ENCODE results near the gene QSER1.
"Not testable (repeated sequence)": the region's sequence is repeated elsewhere in the genome, so short reads cannot be mapped to it uniquely, and the experiment has no call there.

GRCh38 chr11:33029218-33029617 lies 136.6 kb downstream of the QSER1 start:
- not testable (repeated sequence) for TF ChIP-seq TAF1 (conservative IDR thresholded peaks at IDR 0.05); EGR1 (IDR thresholded peaks at IDR 0.05; ENCODE audit: low read depth in 2 of 2)
- TF ChIP-seq, protein P1, sequence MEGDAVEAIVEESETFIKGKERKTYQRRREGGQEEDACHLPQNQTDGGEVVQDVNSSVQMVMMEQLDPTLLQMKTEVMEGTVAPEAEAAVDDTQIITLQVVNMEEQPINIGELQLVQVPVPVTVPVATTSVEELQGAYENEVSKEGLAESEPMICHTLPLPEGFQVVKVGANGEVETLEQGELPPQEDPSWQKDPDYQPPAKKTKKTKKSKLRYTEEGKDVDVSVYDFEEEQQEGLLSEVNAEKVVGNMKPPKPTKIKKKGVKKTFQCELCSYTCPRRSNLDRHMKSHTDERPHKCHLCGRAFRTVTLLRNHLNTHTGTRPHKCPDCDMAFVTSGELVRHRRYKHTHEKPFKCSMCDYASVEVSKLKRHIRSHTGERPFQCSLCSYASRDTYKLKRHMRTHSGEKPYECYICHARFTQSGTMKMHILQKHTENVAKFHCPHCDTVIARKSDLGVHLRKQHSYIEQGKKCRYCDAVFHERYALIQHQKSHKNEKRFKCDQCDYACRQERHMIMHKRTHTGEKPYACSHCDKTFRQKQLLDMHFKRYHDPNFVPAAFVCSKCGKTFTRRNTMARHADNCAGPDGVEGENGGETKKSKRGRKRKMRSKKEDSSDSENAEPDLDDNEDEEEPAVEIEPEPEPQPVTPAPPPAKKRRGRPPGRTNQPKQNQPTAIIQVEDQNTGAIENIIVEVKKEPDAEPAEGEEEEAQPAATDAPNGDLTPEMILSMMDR (IDR thresholded peaks at IDR 0.05; ENCODE audit: low read depth, low read length, missing input control) = not testable (repeated sequence)
- TF ChIP-seq, protein P2, sequence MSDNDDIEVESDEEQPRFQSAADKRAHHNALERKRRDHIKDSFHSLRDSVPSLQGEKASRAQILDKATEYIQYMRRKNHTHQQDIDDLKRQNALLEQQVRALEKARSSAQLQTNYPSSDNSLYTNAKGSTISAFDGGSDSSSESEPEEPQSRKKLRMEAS (IDR thresholded peaks at IDR 0.05) = not testable (repeated sequence)
- TF ChIP-seq, protein P3, sequence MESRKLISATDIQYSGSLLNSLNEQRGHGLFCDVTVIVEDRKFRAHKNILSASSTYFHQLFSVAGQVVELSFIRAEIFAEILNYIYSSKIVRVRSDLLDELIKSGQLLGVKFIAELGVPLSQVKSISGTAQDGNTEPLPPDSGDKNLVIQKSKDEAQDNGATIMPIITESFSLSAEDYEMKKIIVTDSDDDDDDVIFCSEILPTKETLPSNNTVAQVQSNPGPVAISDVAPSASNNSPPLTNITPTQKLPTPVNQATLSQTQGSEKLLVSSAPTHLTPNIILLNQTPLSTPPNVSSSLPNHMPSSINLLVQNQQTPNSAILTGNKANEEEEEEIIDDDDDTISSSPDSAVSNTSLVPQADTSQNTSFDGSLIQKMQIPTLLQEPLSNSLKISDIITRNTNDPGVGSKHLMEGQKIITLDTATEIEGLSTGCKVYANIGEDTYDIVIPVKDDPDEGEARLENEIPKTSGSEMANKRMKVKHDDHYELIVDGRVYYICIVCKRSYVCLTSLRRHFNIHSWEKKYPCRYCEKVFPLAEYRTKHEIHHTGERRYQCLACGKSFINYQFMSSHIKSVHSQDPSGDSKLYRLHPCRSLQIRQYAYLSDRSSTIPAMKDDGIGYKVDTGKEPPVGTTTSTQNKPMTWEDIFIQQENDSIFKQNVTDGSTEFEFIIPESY (IDR thresholded peaks at IDR 0.05) = not testable (repeated sequence)

All from liver (tissue), 3 donors.